GM18907 (cell line): Measurements from ENCODE around the gene GPRC6A.
A peak's percentile ranks its signal among the peaks of the same experiment; 100 is the strongest.
"Not testable (repeated sequence)": the region's sequence is repeated elsewhere in the genome, so short reads cannot be mapped to it uniquely, and the experiment has no call there.

Experiments
- ATAC-seq: cut with Tn5 transposase; IDR thresholded peaks from one replicate; pipeline ENCODE4 v1.9.1; 2021; ENCODE audit warnings: mild to moderate bottlenecking, moderate library complexity; ENCODE audit not compliant: unreplicated experiment

Gene GPRC6A, protein sequence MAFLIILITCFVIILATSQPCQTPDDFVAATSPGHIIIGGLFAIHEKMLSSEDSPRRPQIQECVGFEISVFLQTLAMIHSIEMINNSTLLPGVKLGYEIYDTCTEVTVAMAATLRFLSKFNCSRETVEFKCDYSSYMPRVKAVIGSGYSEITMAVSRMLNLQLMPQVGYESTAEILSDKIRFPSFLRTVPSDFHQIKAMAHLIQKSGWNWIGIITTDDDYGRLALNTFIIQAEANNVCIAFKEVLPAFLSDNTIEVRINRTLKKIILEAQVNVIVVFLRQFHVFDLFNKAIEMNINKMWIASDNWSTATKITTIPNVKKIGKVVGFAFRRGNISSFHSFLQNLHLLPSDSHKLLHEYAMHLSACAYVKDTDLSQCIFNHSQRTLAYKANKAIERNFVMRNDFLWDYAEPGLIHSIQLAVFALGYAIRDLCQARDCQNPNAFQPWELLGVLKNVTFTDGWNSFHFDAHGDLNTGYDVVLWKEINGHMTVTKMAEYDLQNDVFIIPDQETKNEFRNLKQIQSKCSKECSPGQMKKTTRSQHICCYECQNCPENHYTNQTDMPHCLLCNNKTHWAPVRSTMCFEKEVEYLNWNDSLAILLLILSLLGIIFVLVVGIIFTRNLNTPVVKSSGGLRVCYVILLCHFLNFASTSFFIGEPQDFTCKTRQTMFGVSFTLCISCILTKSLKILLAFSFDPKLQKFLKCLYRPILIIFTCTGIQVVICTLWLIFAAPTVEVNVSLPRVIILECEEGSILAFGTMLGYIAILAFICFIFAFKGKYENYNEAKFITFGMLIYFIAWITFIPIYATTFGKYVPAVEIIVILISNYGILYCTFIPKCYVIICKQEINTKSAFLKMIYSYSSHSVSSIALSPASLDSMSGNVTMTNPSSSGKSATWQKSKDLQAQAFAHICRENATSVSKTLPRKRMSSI

DNA sequence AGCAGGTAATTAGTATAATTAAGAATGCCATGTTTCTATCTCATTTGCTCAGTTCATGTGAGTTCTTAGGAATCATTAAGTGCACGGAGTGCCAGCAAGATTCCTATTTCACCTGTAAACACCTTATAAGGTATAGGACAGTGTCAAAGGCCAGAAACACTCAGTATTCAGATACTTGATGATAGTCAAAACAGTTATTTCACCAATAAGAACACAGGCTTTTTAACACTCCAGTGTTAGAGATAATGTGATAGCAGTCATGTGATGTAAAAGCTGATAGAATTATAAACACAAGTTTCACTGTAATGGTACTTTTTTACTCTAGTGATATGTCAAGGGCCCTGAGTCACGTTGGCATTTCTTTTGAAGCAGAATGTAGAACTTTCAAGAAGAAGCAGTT lies at the start of gene GPRC6A:
TSS of gene GPRC6A (minus strand) at position 101 of the 400 bp plus-strand sequence. CDS start at position 31, 70 bp downstream.
- ATAC-seq, result no peak

DNA sequence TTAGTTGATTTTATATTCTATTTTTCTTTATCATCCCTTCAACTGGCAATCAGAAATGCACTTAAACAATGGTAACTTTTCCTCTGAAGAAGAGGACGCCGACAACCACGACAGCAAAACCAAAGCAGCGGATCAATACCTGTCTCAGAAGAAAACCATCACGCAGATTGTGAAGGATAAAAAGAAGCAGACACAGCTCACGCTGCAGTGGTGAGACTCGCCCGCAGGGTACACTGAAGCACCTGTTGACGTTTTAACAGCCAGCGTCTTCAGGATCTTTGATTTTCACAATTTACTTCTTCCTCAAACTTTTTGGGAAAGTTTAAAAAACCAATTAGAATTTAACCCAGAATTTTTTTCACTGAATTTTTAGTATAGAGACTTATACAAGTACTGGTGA lies 48.9 kb upstream of the GPRC6A start:
- no peak for ATAC-seq

DNA sequence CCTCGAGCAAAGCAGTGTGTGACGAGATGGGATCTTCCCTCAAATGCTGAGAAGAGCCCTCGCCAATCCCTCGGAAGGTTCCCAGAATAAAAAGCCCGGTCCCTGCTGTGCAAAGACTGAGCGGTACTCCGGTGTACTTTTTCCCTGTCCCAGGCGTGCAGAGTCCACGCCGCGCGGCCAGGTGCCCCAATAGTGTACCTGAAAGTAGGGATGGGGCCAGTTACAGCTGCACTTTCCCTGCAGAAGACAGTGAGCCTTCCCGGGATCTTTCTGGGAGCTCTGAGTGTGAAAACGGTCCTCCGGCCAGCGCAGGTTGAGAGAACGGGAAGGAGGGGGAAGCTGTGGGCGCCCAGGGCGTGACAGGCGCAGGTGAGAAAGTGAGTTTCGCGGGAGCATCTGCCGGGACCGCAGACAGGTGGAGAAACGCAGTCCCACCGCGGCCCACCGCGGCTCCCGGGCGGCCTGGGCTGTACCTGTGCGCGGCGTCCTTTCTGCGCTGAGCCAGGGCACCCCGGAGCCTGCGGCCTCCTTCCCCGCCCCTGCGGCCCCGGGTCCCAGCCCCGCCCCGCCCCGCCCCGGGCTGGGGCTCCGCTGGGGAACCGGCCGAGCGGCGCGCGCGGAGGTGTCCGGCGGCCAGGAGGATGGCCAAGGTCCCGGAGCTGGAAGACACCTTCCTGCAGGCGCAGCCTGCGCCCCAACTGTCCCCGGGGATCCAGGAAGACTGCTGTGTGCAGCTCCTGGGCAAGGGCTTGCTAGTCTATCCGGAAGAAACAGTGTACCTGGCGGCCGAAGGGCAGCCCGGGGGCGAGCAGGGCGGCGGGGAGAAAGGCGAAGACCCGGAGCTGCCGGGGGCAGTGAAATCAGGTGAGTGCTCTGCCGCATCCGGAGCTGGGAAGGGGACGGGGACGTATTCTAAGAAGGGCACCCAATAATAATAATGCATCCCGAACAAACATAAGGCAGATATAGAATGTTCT lies 48.0 kb upstream of the GPRC6A start, which contains the start of gene RFX6:
TSS of gene RFX6 (plus strand) at position 608 of the 977 bp plus-strand sequence. CDS start at position 642, 34 bp downstream.
- no peak for ATAC-seq

DNA sequence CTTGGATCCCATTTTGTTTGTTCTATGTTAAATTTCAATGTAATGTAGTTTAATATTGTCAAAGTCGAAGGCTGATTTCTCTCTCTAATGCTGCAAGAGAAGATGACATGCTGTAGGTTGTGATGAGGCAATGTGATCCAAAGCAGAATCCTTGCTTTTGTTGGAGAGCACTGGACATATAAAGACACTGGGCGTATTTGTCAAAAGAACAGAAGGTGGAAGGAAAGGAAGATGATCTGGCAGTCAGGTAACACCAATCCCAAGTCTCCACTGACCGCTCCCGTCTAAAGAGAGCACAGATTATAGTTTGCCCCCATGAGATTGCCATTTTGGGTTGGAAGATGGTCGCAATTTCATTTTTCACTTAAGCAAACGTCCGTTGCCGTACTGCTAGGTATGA lies 47.2 kb upstream of the GPRC6A start:
- no peak for ATAC-seq

DNA sequence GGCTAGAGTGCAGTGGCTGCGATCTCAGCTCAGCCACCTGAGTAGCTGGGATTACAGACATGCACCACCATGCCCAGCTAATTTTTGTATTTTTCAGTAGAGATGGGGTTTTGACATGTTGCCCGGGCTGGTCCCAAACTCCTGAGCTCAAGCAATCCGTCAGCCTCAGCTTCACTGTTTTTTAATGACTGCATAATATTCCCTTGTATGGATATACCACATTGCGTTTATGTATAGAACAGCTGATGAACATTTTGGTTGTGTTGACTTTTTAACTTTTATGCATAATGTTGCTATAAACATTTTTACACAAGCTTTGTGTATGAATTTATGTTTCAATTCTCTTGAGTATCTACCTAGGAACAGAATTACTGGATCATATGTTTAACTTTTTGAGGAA lies 43.9 kb upstream of the GPRC6A start:
- no peak for ATAC-seq

DNA sequence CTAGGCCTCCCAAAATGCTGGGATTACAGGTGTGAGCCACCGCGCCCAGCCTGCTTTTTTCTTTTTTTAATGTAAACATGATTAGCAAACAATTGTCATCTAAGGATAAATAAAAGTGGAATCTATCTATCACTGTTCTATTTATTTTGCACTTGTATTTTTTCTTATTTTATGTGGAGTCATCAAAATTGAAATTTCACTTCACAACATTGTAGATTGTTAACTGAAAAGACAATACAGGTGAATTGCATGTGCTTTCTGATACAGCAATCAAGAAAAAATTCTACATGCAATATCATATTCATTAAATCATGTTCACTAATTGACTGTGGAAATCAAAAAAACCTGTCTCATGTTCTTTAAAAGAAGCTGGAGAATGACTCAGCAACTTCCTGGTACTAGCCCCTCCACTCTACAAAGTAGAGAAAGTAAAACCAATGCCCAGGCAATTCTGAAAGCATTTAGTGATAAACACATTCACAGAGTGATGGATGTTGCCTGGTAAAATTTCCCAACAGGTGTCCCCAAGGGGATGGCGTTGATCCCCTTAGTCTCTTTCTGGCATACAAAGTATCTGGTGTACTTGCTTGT lies 37.5 kb upstream of the GPRC6A start:
- peak; percentile 83 for ATAC-seq

DNA sequence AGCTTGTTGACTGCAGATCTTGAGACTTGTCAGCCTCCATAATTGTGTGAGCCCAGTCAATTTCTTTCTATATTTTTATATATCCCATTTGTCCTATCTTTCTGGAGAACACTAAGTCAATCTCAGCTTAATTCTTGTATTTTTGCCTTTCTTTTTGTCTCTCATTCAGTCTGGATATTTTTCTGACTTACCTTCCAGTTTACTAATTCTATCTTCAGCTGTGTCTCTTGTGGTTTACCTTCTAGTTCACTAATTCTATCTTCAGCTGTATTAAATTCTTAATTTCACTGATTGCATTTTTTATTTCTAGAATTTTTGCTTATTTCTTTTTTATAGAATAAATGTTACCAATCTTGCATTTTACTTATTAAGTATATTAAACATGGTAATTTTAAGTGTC lies 30.4 kb upstream of the GPRC6A start:
- no peak for ATAC-seq

DNA sequence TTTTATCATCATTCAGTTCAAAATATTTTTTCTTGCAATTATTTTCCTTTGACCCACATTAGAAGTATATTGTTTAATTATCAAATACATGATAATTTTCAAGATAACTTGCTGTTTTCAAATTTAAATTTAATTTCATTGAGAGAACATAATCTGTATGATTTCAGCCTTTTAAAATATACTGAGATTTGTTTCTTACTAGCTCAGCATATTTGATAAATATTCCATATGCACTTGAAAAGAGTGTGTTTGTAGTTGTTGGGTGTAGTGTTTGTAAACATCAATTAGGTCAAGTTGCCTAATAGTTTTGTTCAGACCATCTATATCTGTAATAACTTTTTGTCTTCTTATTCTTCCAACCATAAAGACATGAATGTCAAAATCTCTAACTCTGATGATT lies 29.2 kb upstream of the GPRC6A start:
- ATAC-seq, result no peak

DNA sequence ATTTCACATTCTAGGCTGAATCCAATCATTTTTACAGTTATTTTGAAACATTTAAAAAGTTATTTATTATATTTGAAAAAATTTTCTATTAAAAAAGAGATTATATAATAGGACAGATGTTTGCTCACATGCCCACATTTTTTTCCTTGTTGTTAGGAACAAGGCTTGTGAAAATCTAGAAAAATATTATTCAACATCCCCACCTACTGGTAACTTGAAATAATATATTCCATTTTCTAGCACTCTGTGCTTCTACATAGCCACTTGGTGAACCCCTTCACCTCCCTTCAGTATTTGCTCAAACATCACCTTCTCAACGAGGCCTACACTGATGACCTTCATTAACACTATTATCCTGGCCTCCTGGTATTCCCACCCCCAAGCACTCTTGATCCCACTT lies 18.3 kb upstream of the GPRC6A start:
- peak; percentile 60 for ATAC-seq

DNA sequence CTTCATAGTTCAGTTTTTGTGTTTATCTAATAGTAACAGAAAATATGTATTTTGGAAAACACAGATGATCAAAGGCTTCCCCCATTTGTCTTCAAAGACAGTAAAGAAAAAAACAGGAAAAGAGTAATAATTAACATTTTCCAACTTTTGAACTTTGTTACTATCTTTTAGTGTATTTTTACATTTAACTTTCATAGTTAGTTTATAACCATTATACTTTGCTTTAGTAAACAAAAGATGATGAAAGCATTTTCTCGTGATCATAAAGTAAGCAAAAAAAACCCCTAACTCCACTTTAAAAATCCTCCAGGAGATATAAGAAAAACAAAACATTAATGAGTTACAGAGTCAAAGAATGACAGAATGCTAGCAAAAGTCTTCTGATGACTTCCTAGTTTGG lies 13.6 kb upstream of the GPRC6A start:
- no peak for ATAC-seq

DNA sequence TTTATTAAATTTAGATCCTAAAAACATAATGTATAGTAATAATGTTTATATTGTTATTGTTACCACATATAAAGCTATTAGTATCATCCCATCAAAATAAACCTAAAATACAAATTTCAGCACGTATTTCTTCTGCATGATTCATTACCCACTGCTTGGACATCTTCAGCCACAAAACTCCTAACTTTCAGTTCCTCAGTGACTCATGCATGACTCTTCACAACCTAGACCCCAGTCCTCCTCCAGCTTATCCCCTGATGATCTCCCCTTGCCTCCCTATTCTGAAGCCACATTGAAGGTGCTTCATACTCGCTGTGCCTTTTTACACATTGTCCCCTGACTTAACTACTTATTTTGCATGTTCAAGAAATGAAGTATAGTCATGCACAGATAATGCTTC lies 11.2 kb upstream of the GPRC6A start:
- no peak for ATAC-seq

DNA sequence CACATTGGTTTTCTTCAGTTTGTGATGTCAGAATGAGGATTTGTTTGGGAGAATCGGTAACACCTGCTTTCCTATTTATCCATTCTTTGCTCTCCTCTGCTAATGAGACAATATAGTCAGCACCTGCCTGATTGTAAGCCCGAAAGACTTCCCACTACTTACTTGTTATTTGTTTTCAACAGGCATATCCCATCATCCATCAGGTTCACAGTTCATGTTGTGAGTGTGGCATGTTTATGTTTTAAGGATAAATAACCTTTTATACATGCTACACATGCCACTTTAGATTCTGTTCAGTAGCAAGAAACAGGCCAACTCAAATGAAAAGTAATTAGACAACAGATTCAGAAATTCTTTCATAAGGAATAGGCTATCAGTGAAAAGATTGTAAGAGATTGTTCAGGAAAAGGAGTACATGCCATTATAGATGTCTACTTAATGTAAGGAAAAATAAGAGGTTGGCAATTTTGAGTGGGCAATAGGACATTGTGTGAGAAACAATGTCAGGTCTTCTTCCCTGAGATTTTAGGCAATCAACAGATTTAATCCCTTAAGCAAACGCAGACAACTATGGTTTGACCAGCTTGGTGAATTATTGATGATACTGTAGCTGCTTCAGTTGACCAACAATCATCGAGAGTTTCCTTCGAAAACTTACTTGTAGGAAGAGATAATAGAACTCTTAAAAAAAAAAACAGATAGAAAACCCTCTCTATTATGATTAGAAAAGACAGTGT lies 7.9 kb upstream of the GPRC6A start:
- no peak for ATAC-seq

DNA sequence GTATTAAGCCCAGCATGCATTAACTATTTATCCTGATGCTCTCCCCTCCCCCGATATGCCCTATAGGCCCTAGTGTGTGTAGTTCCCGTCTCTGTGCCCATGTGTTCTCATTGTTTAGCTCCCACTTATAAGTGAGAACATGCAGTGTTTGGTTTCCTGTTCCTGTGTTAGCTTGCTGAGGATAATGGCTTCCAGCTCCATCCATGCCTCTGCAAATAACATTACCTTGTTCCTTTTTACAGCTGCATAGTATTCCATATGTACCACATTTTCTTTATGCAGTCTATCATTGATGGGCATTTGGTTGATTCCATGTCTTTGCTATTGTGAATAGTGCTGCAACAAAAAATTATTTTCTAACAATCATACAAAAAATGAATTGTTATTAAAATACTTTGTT lies 5.6 kb upstream of the GPRC6A start:
- ATAC-seq, result not testable (repeated sequence)

DNA sequence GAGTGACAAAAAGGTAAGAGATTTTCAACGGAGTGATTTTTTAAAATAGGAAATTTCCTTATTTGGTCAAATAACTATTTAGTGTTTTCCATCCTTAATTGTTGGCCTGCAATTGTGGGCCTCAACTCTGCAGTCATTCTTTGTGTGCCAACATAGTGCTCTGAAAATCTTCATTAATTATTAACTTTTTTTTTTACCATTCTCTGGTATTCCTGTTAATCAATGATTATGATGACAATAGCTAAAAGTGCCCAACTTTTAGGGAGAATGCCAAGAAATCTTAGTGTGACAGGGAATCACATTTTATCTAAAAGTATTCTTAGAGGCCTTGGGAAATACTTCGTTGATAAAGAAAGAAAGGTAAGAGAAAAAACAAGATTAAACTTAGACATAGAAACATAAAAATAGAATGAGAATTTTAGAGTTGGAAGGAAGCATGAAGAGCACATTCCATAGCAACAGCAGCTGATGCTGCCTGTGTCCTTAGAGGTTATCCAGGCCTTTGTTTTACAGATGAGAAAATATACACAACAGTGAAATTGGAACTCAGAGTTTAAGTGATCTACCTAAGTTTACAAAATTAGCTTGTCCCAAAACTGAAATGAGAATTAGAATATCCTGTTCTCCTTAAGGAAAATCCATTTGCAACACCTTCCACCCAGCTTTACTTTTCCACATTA lies 1.2 kb downstream of the GPRC6A start:
- ATAC-seq, result peak; percentile 42

DNA sequence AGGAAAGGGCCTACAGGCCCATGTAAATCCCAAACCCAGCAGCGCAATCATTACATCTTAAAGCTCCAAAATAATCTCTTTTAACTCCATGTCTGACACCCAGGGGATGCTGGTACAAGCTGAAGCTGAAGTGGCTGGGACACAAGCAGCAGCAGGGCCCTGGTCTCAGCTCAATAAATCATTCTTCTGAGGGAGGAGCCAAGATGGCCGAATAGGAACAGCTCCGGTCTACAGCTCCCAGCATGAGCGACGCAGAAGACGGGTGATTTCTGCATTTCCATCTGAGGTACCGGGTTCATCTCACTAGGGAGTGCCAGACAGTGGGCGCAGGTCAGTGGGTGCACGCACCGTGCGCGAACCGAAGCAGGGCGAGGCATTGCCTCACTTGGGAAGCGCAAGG lies 12.5 kb downstream of the GPRC6A start:
- ATAC-seq, result not testable (repeated sequence)

DNA sequence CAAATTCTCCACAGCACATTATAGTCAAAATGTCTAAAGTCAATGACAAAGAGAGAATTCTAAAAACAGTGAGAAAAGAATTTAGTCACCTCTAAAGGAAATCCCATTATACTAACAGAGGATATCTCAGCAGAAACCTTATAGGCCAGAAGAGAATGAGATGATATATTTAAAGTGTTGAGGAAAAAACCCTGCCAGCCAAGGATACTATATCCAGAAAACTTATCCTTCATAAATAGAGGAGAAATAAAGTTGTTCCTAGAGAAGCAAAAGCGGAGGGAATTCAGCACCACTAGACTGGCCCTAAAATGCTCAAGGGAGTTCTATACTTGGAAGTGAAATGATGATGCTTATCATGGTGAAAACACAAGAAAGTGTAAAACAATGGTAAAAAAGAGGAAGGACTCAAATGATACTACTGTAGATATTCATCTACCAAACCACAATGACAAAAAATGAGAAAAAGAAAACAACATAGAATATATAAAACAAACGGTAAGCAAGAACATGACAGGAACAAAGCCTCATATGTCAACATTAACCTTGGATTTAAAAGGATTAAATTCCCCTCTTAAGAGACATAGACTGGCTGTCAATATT lies 16.7 kb downstream of the GPRC6A start:
- ATAC-seq, result no peak

DNA sequence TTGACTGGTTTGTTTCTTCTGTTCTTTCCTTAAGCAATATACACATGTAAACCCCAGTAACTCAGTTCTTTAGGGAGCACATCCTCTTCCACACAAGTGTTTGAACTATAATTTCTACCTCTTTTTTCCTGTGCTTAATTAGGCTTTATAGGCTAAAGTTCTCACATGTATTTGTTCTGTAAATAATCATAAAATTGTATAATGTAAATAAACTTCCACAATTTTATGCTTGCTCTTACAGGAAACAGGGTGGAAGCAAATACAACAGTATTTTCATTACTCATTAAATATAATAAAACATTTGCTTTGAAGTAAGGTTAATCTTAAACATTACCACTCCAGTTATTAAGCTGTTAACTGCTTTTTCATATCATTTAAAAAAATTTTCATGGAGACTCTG lies 26.9 kb downstream of the GPRC6A start:
- ATAC-seq, result no peak

DNA sequence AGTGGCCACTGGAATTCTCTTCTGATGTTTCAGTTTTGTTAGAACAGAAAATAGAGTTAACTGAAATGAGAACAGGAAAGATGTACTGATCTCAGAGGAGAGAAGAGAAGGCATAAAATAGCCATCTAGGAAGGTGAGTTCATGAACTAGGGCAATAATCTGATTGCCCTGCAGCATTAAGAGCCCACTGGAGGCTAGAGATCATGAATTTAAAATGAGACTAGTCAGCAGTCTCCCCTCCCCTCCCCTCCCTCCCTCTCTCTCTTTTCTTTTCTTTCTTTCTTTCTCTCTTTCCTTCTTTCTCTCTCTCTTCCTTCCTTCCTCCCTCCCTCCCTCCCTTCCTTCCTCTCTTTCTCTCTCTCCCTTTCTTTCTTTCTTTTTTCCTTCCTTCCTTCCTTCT lies 28.9 kb downstream of the GPRC6A start:
- ATAC-seq, result no peak

DNA sequence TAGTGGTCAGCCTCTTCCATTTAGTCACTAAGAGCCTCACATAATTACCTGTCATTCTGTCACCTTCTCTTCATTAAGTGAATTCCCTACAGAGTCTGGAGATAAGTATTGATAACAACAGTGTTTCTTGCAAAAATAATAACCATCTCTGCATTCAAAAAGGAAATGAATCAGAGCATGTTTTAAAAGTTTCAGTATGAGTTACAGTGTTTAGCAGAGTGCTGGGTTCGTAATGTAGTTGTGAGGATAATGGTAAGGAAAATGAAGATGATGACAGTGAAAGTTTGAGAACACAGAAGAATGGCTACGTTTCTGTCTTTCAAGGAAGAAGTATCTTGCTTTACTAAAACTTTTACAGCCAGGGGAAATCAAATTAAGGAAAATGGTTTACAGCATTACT lies 31.3 kb downstream of the GPRC6A start:
- no peak for ATAC-seq
